GM12801 (cell line): Measurements from ENCODE around the gene RAB13.

Source experiments
- CTCF ChIP-seq: IDR thresholded peaks from one replicate; pipeline ENCODE4 v1.5.1; 2011; ENCODE audit warnings: control low read depth; ENCODE audit not compliant: insufficient read length; ENCODE audit errors: extremely low read depth

RAB13 gene

GRCh38 chr1:153995640-153996039 is 9.5 kb upstream of the RAB13 start:
- TF ChIP-seq CTCF: no peak

- no peak for TF ChIP-seq CTCF
Measured at GRCh38 chr1:153995202-153995601, 9.1 kb upstream of the RAB13 start.

GRCh38 chr1:153991806-153992205 is 5.7 kb upstream of the RAB13 start:
- no peak for TF ChIP-seq CTCF

GRCh38 chr1:153991151-153991630 is 5.1 kb upstream of the RAB13 start:
- TF ChIP-seq CTCF: no peak

- TF ChIP-seq CTCF: no peak
Measured at GRCh38 chr1:153990468-153991150, 4.5 kb upstream of the RAB13 start, which contains the start of gene RPS27. Gene RPS27 (plus strand): TSS chr1:153990762. CDS start chr1:153990797, 35 bp downstream.

GRCh38 chr1:153987621-153988020 is 1.5 kb upstream of the RAB13 start:
- TF ChIP-seq CTCF: no peak

- TF ChIP-seq CTCF: no peak
Measured at GRCh38 chr1:153985341-153985912, 712 bp downstream of the RAB13 start.
